Measurements from ENCODE around the gene GOT1. TPM values are rescaled to one million over a fixed set of nuclear protein-coding genes. Genes with fewer than 3 reads are reported as not detected.

GOT1 gene
- polyA plus RNA-seq, 2 donors, result 29.6 to 57.8 TPM

GRCh38 chr10:99456207-99456930 lies 25.9 kb upstream of the GOT1 start:
- Histone ChIP-seq H3K36me3 (ENCODE audit: control insufficient read depth in 2 of 2, insufficient read depth in 2 of 2, low read length in 1 of 2) (no peaks in the 10 kb centered on the region), H3K4me3 (ENCODE audit: low read depth in 1 of 2, low read length in 2 of 2) (no peak overlapping the region), H3K9me3 (ENCODE audit: control insufficient read depth in 2 of 2, insufficient read depth in 1 of 2, low read depth in 1 of 2, low read length in 1 of 2) (no peaks in the 10 kb centered on the region), H3K4me1 (ENCODE audit: control insufficient read depth in 2 of 2, insufficient read depth in 2 of 2, low read length in 1 of 2) (no peaks in the 10 kb centered on the region), H3K27ac (ENCODE audit: low read depth in 2 of 2, low read length in 1 of 2) (no peak overlapping the region), H3K27me3 (ENCODE audit: control insufficient read depth in 1 of 2, insufficient read depth in 2 of 2, low read length in 2 of 2) (peaks cover 0 to 3% of the 10 kb centered on the region in 2 donors)
- WGBS, 2 donors, result 57 to 75% methylated on average over 3 of the region's 3 CpGs

- whole genome bisulfite sequencing, 2 donors, result 58 to 83% methylated on average over 1 of the region's 1 CpG
- Histone ChIP-seq H3K4me1 (ENCODE audit: control insufficient read depth in 2 of 2, insufficient read depth in 2 of 2, low read length in 1 of 2) (no peaks in the 10 kb centered on the region), H3K27ac (ENCODE audit: low read depth in 2 of 2, low read length in 1 of 2) (no peak overlapping the region), H3K9me3 (ENCODE audit: control insufficient read depth in 2 of 2, insufficient read depth in 1 of 2, low read depth in 1 of 2, low read length in 1 of 2) (no peaks in the 10 kb centered on the region), H3K27me3 (ENCODE audit: control insufficient read depth in 1 of 2, insufficient read depth in 2 of 2, low read length in 2 of 2) (peaks cover 3 to 5% of the 10 kb centered on the region in 2 donors), H3K4me3 (ENCODE audit: low read depth in 1 of 2, low read length in 2 of 2) (no peak overlapping the region), H3K36me3 (ENCODE audit: control insufficient read depth in 2 of 2, insufficient read depth in 2 of 2, low read length in 1 of 2) (no peaks in the 10 kb centered on the region)
These were observed 21.6 kb upstream of the GOT1 start for GRCh38 chr10:99451981-99452380.

GRCh38 chr10:99451499-99451788 lies 21.0 kb upstream of the GOT1 start:
- Histone ChIP-seq H3K27me3 (ENCODE audit: control insufficient read depth in 1 of 2, insufficient read depth in 2 of 2, low read length in 2 of 2) (peaks cover 3 to 5% of the 10 kb centered on the region in 2 donors), H3K36me3 (ENCODE audit: control insufficient read depth in 2 of 2, insufficient read depth in 2 of 2, low read length in 1 of 2) (no peaks in the 10 kb centered on the region), H3K9me3 (ENCODE audit: control insufficient read depth in 2 of 2, insufficient read depth in 1 of 2, low read depth in 1 of 2, low read length in 1 of 2) (no peaks in the 10 kb centered on the region), H3K27ac (ENCODE audit: low read depth in 2 of 2, low read length in 1 of 2) (no peak overlapping the region), H3K4me1 (ENCODE audit: control insufficient read depth in 2 of 2, insufficient read depth in 2 of 2, low read length in 1 of 2) (no peaks in the 10 kb centered on the region), H3K4me3 (ENCODE audit: low read depth in 1 of 2, low read length in 2 of 2) (no peak overlapping the region)
- WGBS, 2 donors, result 52 to 62% methylated on average over 5 of the region's 5 CpGs

- Histone ChIP-seq H3K36me3 (ENCODE audit: control insufficient read depth in 2 of 2, insufficient read depth in 2 of 2, low read length in 1 of 2) (no peaks in the 10 kb centered on the region), H3K4me1 (ENCODE audit: control insufficient read depth in 2 of 2, insufficient read depth in 2 of 2, low read length in 1 of 2) (no peaks in the 10 kb centered on the region), H3K4me3 (ENCODE audit: low read depth in 1 of 2, low read length in 2 of 2) (no peak overlapping the region), H3K9me3 (ENCODE audit: control insufficient read depth in 2 of 2, insufficient read depth in 1 of 2, low read depth in 1 of 2, low read length in 1 of 2) (no peaks in the 10 kb centered on the region), H3K27ac (ENCODE audit: low read depth in 2 of 2, low read length in 1 of 2) (no peak overlapping the region), H3K27me3 (ENCODE audit: control insufficient read depth in 1 of 2, insufficient read depth in 2 of 2, low read length in 2 of 2) (peaks cover 3 to 5% of the 10 kb centered on the region in 2 donors)
- 52% methylated on average over 6 of the region's 6 CpGs for WGBS, 2 donors
These were observed 20.4 kb upstream of the GOT1 start for GRCh38 chr10:99450624-99451498.

GRCh38 chr10:99450156-99450555 lies 19.7 kb upstream of the GOT1 start:
- no peak overlapping the region for H3K27ac ChIP-seq (ENCODE audit: low read depth in 2 of 2, low read length in 1 of 2)
- WGBS, 2 donors, result 67 to 69% methylated on average over 5 of the region's 5 CpGs

GRCh38 chr10:99449023-99449422 lies 18.6 kb upstream of the GOT1 start:
- H3K4me3 ChIP-seq (ENCODE audit: low read depth in 1 of 2, low read length in 2 of 2), result no peak overlapping the region
- peaks cover 3 to 5% of the 10 kb centered on the region in 2 donors for H3K27me3 ChIP-seq (ENCODE audit: control insufficient read depth in 1 of 2, insufficient read depth in 2 of 2, low read length in 2 of 2)
- H3K27ac ChIP-seq (ENCODE audit: low read depth in 2 of 2, low read length in 1 of 2), result no peak overlapping the region
- 78 to 79% methylated on average over 3 of the region's 3 CpGs for WGBS, 2 donors
- peaks cover 0 to 2% of the 10 kb centered on the region in 2 donors for H3K4me1 ChIP-seq (ENCODE audit: control insufficient read depth in 2 of 2, insufficient read depth in 2 of 2, low read length in 1 of 2)
- H3K36me3 ChIP-seq (ENCODE audit: control insufficient read depth in 2 of 2, insufficient read depth in 2 of 2, low read length in 1 of 2), result no peaks in the 10 kb centered on the region
- no peaks in the 10 kb centered on the region for H3K9me3 ChIP-seq (ENCODE audit: control insufficient read depth in 2 of 2, insufficient read depth in 1 of 2, low read depth in 1 of 2, low read length in 1 of 2)

More at GRCh38 chr10:99450156-99450555, 19.7 kb upstream of the GOT1 start:
- no peaks in the 10 kb centered on the region for H3K4me1 ChIP-seq (ENCODE audit: control insufficient read depth in 2 of 2, insufficient read depth in 2 of 2, low read length in 1 of 2)
- no peaks in the 10 kb centered on the region for H3K9me3 ChIP-seq (ENCODE audit: control insufficient read depth in 2 of 2, insufficient read depth in 1 of 2, low read depth in 1 of 2, low read length in 1 of 2)
- H3K36me3 ChIP-seq (ENCODE audit: control insufficient read depth in 2 of 2, insufficient read depth in 2 of 2, low read length in 1 of 2), result no peaks in the 10 kb centered on the region
- H3K27me3 ChIP-seq (ENCODE audit: control insufficient read depth in 1 of 2, insufficient read depth in 2 of 2, low read length in 2 of 2), result peaks cover 3 to 5% of the 10 kb centered on the region in 2 donors
- H3K4me3 ChIP-seq (ENCODE audit: low read depth in 1 of 2, low read length in 2 of 2), result no peak overlapping the region

- no peak overlapping the region for H3K4me3 ChIP-seq (ENCODE audit: low read depth in 1 of 2, low read length in 2 of 2)
- WGBS, 2 donors, result 56 to 61% methylated on average over 16 of the region's 16 CpGs
These were observed 14.1 kb upstream of the GOT1 start for GRCh38 chr10:99444383-99445045.

GRCh38 chr10:99443500-99443899 lies 13.1 kb upstream of the GOT1 start:
- Histone ChIP-seq H3K27me3 (ENCODE audit: control insufficient read depth in 1 of 2, insufficient read depth in 2 of 2, low read length in 2 of 2) (no peaks in the 10 kb centered on the region), H3K36me3 (ENCODE audit: control insufficient read depth in 2 of 2, insufficient read depth in 2 of 2, low read length in 1 of 2) (no peaks in the 10 kb centered on the region), H3K4me3 (ENCODE audit: low read depth in 1 of 2, low read length in 2 of 2) (no peak overlapping the region), H3K9me3 (ENCODE audit: control insufficient read depth in 2 of 2, insufficient read depth in 1 of 2, low read depth in 1 of 2, low read length in 1 of 2) (no peaks in the 10 kb centered on the region), H3K27ac (ENCODE audit: low read depth in 2 of 2, low read length in 1 of 2) (no peak overlapping the region), H3K4me1 (ENCODE audit: control insufficient read depth in 2 of 2, insufficient read depth in 2 of 2, low read length in 1 of 2) (peaks cover 0 to 2% of the 10 kb centered on the region in 2 donors)
- 61 to 70% methylated on average over 3 of the region's 3 CpGs for WGBS, 2 donors

More at GRCh38 chr10:99444383-99445045, 14.1 kb upstream of the GOT1 start:
- Histone ChIP-seq H3K4me1 (ENCODE audit: control insufficient read depth in 2 of 2, insufficient read depth in 2 of 2, low read length in 1 of 2) (peaks cover 0 to 2% of the 10 kb centered on the region in 2 donors), H3K9me3 (ENCODE audit: control insufficient read depth in 2 of 2, insufficient read depth in 1 of 2, low read depth in 1 of 2, low read length in 1 of 2) (no peaks in the 10 kb centered on the region), H3K36me3 (ENCODE audit: control insufficient read depth in 2 of 2, insufficient read depth in 2 of 2, low read length in 1 of 2) (no peaks in the 10 kb centered on the region), H3K27me3 (ENCODE audit: control insufficient read depth in 1 of 2, insufficient read depth in 2 of 2, low read length in 2 of 2) (peaks cover 0 to 5% of the 10 kb centered on the region in 2 donors), H3K27ac (ENCODE audit: low read depth in 2 of 2, low read length in 1 of 2) (no peak overlapping the region)

- no peak overlapping the region for H3K27ac ChIP-seq (ENCODE audit: low read depth in 2 of 2, low read length in 1 of 2)
- H3K4me1 ChIP-seq (ENCODE audit: control insufficient read depth in 2 of 2, insufficient read depth in 2 of 2, low read length in 1 of 2), result peaks cover 0 to 2% of the 10 kb centered on the region in 2 donors
- 83 to 85% methylated on average over 5 of the region's 5 CpGs for WGBS, 2 donors
- no peaks in the 10 kb centered on the region for H3K36me3 ChIP-seq (ENCODE audit: control insufficient read depth in 2 of 2, insufficient read depth in 2 of 2, low read length in 1 of 2)
- no peaks in the 10 kb centered on the region for H3K27me3 ChIP-seq (ENCODE audit: control insufficient read depth in 1 of 2, insufficient read depth in 2 of 2, low read length in 2 of 2)
- no peaks in the 10 kb centered on the region for H3K9me3 ChIP-seq (ENCODE audit: control insufficient read depth in 2 of 2, insufficient read depth in 1 of 2, low read depth in 1 of 2, low read length in 1 of 2)
- no peak overlapping the region for H3K4me3 ChIP-seq (ENCODE audit: low read depth in 1 of 2, low read length in 2 of 2)
These were observed 12.0 kb upstream of the GOT1 start for GRCh38 chr10:99442394-99442793.
